Stimulated activated CD4-positive, alpha-beta T cell treated with anti-CD3 and anti-CD28 coated beads, Interleukin-15, amount 100 ng/mL, for 24 hours (primary cell): Measurements from ENCODE around the gene IL18BP.
A peak's percentile ranks its signal among the peaks of the same experiment; 100 is the strongest.

Experiments
- DNase-seq: peaks from one replicate; pipeline ENCODE4 v3.0.0-alpha.2; 2020

The IL18BP gene

DNA sequence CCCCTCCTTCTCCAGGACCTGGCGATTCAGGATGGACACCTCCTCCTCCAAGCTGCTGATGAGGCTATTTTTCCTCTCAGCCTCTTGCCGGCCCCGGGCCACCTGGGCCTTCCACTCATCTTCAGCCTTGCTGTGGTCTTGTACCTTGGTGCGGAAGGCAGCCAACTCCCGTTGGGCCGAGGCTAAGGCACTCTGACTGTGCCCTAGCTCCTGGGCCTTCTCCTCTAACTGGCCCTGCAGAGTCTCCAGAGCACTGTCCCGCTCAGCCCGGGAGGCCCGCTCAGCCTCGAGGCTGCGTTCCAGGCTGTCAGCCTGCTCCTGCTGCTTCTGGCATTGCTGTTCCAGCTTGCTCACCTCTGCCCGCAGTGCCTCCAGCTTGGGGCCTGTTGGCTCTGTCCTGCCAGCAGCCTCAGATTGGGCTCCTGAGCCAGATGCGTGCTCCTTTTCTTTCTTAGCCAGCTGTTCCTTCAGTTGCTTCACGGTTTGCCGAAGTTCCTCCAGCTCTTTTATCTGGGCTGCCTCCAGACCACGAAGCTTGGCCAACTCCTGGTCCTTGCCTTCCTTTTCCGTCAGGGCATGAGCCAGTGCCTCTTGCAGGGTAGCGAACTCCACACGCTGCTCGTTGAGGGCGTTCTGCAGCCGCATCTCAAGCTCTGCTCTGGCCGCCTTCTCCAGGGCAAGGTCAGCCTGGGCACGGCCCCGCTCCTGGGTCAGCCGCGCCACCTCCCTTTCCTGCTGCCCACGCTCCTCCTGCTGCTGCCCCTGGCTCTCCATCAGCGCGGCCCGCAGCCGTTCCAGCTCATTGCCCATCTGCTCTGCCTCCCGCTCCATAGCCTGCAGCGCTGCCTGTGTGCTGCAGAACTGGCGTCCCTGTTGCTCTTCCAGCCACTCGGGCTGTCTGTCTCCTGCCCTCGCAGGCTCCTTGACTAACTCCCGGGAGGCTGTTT, 15.3 kb downstream of the IL18BP start:
- DNase-seq, result no peak

DNA sequence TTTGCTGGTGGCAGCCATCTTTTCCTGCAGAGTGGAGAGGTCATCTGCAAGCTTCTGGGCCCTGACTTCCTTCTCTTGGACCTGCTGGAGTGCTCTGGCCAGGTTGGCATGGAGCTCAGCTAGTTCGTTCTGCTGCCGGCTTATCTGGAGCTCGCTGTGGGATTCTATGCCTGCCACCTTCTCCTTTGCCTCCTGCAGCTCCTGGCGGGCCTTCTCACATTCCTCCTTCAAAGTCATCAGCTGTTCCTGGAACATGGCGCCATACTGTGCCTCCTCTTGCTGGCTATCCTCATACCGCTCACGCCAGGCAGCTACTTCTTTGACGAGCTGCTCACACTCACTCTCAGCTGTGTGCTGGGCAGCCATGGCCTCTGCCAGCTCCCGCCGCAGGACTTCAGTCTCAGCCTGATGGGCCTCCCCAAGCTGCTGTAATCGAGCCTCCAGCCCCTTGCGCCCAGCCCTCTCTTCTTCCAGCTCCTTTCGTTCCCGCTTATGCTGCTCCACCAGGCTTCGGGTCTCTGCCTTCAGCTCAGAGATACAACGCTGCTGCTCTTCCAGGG, 16.1 kb downstream of the IL18BP start:
- no peak for DNase-seq

DNA sequence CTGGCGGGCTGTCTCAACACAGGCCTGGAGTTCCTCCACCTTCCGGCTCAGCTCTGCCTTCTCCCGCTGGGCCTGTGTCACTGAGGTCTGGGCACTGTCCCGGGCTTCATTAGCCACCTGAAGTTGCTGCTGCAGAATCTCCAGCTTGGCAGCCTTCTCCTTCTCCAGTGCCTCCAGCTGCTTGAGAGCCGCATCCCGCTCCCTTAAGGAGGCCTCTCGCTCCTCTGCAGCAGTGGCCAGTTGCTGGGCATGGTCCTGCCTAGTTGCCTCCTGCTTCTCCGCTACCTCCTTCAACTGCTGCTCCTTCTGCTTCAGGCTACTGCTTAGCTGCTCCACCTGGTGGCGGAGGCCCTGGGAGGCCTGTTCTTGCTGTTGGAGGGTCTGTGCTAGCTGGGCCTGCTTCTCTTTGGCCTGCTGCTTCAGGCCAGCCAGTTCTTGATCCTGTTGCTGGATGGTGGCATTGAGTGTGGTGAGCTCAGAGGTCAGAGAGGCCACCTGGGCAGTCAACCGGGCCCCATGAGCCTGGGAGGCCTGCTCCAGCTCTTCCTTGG, 16.9 kb downstream of the IL18BP start:
- DNase-seq, result no peak

DNA sequence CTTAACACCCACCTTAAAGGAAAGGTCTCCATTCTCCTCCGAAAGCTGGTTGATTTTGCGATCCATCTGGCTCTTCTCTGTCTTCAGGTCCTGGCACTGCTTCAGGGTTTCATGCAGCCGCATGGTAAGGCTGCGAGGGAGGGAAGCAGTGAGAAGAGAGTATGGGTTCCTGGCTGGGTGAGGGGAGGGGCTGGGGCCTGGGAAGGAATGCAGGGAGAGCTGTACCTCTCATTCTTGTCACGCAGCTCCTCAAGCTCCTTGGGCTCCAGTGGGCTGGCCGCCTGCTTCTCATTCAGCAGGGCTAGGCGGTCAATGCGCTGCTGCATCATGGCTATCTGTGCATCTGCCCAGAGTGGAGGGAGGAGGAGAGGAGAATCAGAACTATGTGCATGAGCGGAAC, 19.5 kb downstream of the IL18BP start:
- DNase-seq, result no peak

DNA sequence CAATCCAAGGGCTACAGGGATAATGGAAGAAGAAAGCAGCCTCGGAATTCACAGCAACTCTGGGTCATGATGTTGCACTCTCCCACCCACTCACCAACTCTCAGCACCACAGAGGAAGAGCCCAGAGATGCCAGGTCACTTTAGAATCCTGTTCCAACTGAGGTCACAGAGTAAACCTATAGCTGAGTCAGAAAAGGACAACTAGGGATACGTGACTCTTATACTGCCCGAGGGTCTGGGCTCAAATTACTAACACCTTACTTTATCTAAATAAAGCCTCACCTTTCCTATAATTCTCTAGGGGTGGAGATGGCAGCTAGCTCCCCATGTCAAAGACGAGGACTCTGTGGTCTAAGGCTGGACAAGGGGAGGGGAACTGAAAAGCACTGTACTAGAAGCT, 24.6 kb downstream of the IL18BP start:
- no peak for DNase-seq

DNA sequence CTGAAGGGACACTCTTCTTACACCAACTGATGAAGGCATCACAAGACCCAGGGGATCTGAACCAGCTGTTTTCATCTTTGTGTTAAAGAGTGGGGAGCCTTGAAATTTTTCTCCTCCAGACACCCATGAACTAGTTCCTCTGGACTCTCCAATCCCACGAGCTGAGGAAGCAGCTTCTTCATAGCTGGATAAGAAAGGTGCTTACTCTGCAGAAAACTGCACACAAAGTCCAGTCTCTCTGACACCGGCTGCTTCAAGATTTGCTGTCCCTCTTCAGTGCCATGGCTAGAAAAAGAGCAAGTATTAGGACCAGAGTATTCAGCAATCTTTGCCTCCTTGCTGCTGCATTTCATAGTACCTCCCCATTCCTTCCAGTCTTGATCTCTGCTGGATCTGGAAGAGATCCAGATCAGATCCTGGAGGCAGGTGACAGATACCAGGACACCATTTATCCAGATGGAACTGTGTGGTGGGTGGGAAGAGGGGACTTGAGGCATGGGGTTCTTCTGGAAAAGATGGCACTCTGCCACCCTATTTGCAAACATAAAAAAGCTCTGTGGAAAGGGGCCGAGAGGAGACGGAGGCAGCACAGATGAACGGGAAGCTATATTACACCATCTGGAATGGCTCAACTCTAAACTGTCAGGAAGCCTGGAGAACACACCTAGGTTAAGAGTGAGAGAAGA, 25.5 kb downstream of the IL18BP start:
- DNase-seq, result no peak

DNA sequence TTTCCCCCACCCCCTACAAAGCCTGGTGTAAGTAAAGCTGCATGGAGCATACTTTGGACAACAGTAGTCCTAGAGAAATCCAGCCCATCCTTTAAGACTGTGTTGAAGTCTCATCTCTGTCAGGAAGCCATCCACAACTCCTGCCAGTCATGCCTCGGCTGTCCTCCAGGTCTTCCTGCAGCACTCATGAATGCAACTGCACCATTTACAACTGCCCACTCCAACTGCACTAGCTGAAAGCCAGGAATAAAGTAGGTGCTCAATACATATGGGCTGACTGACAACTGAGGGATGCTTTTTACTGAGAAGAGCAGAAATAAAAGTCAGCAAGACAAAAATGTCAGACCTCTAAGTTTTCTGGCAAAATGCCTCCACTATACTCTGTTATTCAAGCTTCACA, 27.4 kb downstream of the IL18BP start:
- DNase-seq, result no peak

DNA sequence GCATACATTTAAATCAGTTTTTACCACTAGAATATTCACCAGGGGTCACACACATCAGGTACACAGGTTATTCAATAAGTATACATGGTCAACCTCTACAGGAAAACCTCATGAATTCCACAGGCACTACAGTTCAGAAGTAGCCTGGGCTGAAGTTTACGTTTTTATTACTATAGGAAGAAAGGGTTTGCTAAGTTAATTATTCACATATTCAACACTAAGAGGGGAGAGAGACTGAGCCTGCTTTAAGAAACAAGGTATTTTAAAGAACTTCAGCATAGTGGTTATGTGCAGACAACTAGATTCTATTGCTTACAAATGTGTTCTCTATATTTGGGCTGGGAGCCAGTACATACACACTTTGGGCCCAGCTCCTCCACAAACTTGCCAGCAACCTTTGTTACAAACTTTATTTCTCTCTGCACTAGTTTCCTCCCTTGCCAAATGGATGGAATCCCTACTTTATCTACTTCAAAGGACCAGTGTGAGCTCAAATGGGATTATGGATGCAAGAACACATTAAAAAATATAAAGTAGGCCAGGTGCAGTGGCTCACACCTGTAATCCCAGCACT, 31.9 kb downstream of the IL18BP start:
- no peak for DNase-seq

DNA sequence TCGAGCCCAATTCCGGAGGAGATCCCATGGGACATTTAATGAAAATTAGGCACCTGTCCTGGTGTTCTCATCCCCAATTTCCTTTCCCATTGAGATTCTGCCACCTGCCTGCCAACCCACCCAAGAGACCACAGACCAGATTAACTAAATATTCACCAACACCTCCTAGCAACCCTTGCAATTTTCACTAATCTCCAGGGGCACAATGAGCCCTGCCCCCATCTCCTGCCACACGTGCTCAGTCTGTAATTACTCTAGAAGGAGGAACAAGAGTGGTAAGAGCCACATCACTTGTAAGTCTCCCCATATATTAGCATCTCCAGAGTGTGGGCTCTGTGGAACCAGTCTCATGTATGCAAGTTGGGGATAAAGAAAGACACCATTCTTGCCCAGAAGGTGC, 38.0 kb downstream of the IL18BP start:
- DNase-seq, result no peak

DNA sequence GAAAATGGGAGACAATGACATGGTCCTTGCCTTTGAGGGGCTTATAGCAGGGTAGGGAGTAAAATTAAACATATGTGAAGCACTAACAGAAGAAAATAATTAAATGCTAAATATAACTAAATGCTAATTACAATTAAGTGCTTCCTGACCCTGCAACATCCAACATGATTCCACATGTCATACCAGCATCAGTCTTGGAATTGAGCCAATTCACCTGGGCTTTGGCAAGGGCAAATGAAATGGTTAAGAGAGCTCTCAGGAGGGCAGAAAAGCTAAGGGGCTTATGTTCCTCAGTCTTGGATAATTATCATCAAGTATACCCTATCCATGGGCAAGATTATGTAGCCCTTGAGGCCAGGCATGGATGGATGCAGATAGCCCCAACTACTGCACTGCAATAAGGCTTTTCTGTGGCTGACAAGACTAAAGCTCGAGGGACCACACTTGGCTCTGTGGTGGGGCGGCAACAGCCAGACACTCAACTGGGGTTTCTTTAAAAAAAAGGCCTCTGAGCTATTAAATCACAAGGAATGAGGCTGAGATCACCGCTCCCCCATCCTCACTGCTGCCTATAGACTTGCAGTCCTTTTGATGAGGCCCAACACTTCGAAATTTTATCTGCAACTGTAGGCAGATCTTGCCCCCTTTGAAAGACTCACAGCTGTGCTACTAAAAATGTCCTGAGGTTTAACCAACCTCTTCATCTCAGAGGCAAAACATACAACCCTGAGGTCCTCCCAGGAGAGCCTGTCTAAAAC, 39.0 kb downstream of the IL18BP start:
- DNase-seq, result no peak

DNA sequence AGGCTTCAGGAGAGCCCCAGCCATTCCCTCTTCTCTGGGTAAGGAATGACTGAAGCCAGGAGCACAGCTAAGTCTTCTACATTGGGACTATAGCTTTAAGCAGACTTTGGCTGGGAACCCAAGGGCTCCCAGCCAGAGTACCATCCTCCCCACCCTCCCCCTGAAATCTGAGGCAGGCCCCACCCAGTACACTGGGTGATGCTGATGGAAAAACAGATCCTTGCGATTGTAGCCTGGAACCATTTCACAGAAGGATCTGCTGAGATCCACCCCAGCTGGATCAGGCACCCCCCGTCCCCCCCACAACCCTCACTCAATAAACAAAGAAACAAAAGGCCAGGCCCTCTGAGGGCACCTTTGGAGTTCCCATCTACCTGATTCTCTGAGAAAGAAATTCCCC, 39.8 kb downstream of the IL18BP start:
- no peak for DNase-seq

DNA sequence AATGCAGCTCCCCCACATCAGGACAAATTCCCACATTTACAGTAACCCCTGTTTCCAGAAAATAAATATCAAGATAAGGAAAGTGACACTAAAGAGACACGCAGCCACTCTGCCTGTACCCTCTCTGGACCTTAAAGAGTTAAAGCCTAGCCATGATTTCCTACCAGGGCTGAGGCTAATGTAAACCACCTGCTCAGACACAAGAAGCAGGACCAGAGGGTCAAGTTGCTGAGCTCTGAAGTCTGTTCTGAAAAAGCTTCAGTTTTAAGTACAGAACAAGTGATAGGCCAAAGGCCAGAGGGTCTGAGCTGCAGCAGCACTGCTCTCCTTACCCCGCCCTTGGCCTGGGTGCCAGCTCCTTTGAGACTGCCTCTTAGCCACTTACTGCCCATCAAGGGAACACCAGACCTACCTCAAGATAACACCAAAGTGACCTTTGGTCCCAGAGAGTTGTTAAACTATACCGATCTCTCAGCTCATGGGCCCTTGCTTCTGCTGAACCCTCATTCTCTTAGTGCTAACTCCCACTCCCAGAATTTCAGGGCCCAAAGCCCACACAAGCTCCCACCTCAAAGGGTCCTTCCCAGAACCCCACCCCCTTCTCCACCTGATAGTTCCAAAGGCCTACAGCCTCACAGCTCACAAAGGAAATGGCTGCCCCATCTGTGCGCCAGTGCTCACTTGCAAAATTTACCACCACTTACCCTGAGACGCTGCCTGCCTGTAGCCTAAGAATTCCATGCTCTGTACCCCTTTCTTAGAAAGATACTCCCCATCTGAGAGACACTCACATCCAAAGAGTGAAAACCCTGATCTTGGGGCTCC, 40.5 kb downstream of the IL18BP start:
- DNase-seq, result no peak

DNA sequence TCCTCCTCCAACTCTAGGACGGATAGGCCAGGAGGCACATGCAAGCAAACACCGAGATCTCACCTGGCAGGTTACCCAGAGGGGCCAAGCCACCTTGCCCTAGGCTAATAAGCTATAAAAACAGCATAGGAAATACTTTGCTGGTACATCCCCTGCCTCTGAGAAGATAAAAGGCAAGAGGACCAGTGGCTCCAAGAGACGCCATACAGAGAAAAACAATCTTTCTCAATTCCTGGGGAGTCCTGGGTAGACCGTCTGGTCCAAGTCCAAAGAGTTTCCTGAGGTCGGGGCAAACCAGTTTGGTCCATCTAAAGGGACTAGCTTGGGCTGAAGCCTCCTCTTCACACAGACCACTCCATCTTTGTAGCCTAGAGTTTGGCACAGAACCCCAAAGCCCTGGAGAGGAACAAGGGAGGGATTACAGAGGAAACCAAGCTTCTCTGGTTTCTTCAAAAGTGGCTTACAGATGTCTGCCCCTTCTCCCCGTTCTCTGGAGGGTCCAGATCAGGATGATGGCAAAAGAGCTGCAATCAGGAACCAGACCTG, 41.2 kb downstream of the IL18BP start:
- no peak for DNase-seq

DNA sequence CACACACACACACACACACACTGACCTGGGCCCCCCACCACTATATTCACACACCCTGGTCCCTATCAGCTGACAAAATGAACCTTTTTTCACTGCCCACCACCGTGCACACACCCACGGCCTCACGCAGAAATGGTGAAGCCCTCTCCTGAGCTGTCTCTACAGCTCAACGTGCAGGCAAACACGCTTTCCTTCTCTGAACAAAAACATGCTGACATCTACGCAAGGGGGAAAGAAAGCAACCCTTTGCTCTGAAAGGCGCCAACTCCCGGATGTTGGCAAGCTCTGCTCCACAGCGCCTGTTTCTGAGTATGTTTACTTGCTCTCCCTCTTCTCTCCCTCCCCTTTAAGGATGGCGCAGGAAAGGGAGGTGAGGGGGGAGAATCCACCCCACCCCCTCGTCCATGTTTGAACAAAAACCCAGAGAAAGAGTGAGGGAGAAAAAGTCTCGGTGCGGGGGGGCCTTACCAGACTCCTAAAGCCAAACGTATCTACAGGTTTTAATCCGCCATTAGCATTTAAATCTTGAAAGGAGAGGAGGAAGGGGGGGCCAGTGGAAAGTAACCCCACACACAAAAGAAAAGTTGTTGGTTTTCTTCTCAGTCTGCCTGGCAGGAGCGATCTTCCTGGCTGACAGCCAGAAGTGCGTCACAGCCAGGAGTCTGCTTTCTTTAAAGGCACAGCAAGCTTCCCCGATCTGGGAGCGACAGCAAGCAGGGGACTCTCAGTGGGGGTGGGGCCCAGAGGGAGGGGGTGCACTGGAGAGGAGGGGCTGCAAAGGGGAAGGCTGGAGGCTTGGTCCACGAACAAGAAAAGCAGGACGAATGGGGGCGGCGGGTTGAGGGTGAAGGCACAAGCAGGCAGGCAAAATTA, 42.0 kb downstream of the IL18BP start:
- DNase-seq, result peak; percentile 83

DNA sequence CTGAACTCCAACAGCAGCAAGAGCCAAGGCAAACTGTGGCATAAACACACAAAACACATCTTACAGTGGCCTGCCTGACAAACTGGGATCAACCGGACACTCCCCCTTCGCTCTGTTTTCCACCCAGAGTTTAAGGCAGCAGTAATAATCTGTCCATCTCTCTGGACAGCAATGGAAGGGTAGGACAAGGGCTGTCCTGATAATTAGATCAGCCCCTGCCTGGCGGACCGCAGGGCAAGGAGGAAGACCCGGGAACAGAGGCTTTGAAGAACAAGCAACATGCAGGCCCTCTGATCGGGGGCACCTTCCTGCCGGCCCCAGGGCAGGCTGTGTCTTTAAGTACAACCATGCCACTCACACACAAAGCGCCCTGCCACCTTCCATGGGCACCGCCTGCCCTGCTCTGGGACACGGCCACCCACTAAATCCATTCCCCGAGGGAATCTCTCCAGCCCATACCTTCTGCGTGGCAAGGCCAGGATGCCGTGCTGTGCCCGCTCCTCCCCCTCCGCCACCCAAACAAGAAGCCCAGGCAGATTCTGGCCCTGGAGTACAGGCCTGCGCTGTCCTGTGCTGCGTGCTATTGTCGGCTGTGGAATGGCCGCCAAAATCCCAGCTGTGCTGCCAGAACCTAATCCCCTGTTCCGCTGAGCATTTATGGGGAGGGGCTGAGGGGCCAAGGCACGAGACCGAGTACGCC, 42.8 kb downstream of the IL18BP start:
- DNase-seq, result peak; percentile 37

DNA sequence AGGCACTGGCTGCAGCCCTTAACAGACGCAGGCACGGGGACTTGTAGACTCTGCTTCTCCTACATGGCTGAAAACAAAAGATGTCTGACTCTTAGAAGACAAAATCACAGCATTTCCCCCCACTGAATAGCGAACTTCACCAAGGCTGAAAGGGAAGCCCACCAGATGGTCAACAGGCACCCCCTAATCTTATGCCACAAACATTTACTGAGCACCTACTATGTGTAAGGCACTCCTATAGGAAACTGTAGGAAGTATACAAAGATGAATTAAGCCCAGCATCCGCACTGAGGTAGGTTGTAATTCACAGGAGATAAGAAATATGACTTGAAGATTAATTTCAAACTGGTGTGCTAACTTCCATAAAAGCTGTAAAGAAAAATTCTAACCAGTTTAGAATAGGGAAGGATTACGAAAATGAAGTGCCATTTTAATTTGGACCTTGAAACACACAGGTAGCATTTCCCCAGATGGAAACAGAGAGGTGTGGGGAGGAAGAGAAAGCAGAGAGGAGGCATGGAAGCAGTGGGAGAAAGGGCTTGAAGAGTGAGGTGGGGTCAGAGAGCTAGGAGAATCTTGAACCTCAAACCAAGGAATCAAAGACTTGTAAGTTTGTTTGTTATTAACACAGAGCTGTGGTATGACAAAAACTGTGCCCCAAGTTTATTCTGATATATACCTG, 43.5 kb downstream of the IL18BP start:
- no peak for DNase-seq

DNA sequence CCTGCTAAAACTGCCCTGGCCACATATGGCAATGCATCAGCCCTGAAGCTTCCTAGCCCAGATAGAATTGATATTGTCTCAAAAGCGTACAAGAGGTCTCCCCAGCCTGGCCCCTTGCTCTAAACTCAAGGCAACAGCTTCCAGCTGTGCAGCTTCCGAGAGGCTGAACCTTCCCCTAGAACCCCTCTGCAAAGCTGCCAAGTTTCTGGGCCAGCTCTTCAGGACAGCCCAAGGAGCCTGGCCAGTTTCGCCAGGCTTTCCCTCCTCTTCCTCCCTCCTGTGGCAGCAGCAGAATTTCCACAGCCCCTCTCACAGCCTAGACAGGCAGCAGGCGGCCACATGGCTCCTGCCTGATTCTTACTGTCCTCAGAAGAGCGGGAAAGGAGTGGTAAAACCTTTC, 47.1 kb downstream of the IL18BP start:
- DNase-seq, result no peak

DNA sequence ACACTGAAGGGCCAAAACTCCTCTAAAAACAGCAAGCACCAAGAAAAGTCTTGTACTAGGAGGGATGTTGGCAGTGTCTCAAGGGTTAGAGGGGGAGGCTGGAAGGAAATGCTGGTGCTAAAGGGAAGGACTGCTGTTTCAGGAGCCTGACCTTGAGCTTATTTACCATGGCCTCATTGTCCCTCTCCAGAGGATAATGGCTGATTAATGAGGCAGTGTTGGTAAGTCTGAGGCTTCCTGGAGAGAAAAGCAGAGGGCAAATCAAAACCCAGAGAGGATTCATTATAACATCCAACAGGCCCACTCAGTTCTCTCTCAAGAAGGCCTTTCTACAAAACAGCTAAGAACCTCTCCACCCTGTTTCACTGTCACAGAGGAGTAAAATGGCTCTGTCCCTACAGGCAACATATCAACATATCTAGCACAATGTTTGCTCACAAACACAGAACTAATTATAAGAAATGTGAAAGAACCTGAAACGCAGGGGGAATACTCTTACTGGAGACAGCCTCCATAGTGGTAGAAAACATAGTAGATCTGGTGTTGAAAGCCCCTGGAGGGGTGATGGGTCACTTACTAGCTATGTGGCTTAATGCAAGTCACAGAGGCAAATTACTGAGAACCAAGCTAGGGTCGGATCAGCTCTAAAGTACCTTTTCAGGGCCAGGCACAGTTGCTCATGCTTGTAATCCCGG, 50.2 kb downstream of the IL18BP start:
- no peak for DNase-seq
